Measurements from ENCODE around the gene TOMM20. TPM values are rescaled to one million over a fixed set of nuclear protein-coding genes. Genes with fewer than 3 reads are reported as not detected.

The TOMM20 gene
- total and polyA plus RNA-seq, 2 experiments from 2014 or later: 138 to 159 TPM

GRCh38 chr1:235088430-235088829 lies 40.2 kb downstream of the TOMM20 start:
- Mint-ChIP-seq H3K27me3 (ENCODE audit: insufficient read depth, low read depth, poor library complexity) (peaks cover 13% of the 10 kb centered on the region), H3K36me3 (ENCODE audit: low read depth) (no peaks in the 10 kb centered on the region), H3K9me3 (no peaks in the 10 kb centered on the region; the same call in 2 of the 3 replicates), H3K27ac (no peak overlapping the region), H3K4me3 (no peak overlapping the region), H3K4me1 (peaks cover 38% of the 10 kb centered on the region)
- TF ChIP-seq REST (IDR thresholded peaks at IDR 0.05; ENCODE audit: unreplicated experiment): no peak
- no peak overlapping the region for H2AFZ ChIP-seq
- DNase-seq (ENCODE audit: low spot score) (no peak), ATAC-seq (no peak)
- peaks cover 19% of the 10 kb centered on the region for H3K4me1 ChIP-seq (ENCODE audit: insufficient read depth)
- H3K27me3 ChIP-seq (ENCODE audit: insufficient read depth): no peaks in the 10 kb centered on the region
- no peak overlapping the region for H3K4me3 ChIP-seq
- H4K20me1 ChIP-seq (replicated peaks; ENCODE audit: insufficient read depth): no peaks in the 10 kb centered on the region
- no peaks in the 10 kb centered on the region for H3K79me2 ChIP-seq (replicated peaks; ENCODE audit: insufficient read depth)
- no peaks in the 10 kb centered on the region for H3K36me3 ChIP-seq (ENCODE audit: insufficient read depth)
- peak overlapping the region; percentile 70; the same call in 1 of the 2 replicates for H3K27ac ChIP-seq (ENCODE audit: low read depth)
- peaks cover 13% of the 10 kb centered on the region; the same call in 1 of the 2 replicates for H3F3A ChIP-seq (replicated peaks; ENCODE audit: low read depth)
- no peak overlapping the region for H3K4me2 ChIP-seq
- no peaks in the 10 kb centered on the region for H3K9me2 ChIP-seq (ENCODE audit: insufficient read depth)

GRCh38 chr1:235087906-235088305 lies 40.7 kb downstream of the TOMM20 start:
- H3K36me3 ChIP-seq (ENCODE audit: insufficient read depth): no peaks in the 10 kb centered on the region
- no peak overlapping the region for H3K27ac Mint-ChIP-seq
- no peak for DNase-seq (ENCODE audit: low spot score)
- H3K27me3 Mint-ChIP-seq (ENCODE audit: insufficient read depth, low read depth, poor library complexity): peaks cover 17% of the 10 kb centered on the region
- H4K20me1 ChIP-seq (replicated peaks; ENCODE audit: insufficient read depth): no peaks in the 10 kb centered on the region
- no peak overlapping the region for H3K4me2 ChIP-seq
- H3K27me3 ChIP-seq (ENCODE audit: insufficient read depth): no peaks in the 10 kb centered on the region
- no peaks in the 10 kb centered on the region for H3K79me2 ChIP-seq (replicated peaks; ENCODE audit: insufficient read depth)
- no peaks in the 10 kb centered on the region for H3K9me2 ChIP-seq (ENCODE audit: insufficient read depth)
- H3K4me3 ChIP-seq: no peak overlapping the region
- H3K27ac ChIP-seq (ENCODE audit: low read depth): no peak overlapping the region
- peaks cover 21% of the 10 kb centered on the region for H3K4me1 ChIP-seq (ENCODE audit: insufficient read depth)
- H3K4me1 Mint-ChIP-seq: peaks cover 40% of the 10 kb centered on the region
- H2AFZ ChIP-seq: no peak overlapping the region
- H3F3A ChIP-seq (replicated peaks; ENCODE audit: low read depth): peaks cover 15% of the 10 kb centered on the region; the same call in 1 of the 2 replicates
- no peak for ATAC-seq
- no peaks in the 10 kb centered on the region; the same call in 2 of the 3 replicates for H3K9me3 Mint-ChIP-seq
- no peaks in the 10 kb centered on the region for H3K36me3 Mint-ChIP-seq (ENCODE audit: low read depth)
- H3K4me3 Mint-ChIP-seq: no peak overlapping the region
- TF ChIP-seq NANOG (IDR thresholded peaks at IDR 0.05; ENCODE audit: borderline replicate concordance) (no peak), ZNF114 (CRISPR knock-in tag; IDR thresholded peaks at IDR 0.05) (no peak), CREB1 (CRISPR knock-in tag; IDR thresholded peaks at IDR 0.05; ENCODE audit: low read depth) (no peak), ZNF331 (CRISPR knock-in tag; IDR thresholded peaks at IDR 0.05; ENCODE audit: low read depth) (no peak), EZH2 (IDR thresholded peaks at IDR 0.05; ENCODE audit: low read depth, unreplicated experiment) (no peak), REST (IDR thresholded peaks at IDR 0.05; ENCODE audit: unreplicated experiment) (no peak), JUNB (IDR thresholded peaks at IDR 0.05; ENCODE audit: unreplicated experiment) (no peak), CTCF (conservative IDR thresholded peaks at IDR 0.05; ENCODE audit: low read depth in 2 of 2) (no peak), POLR2AphosphoS5 (IDR thresholded peaks at IDR 0.05; ENCODE audit: low read depth) (no peak), STAT1 (IDR thresholded peaks at IDR 0.05; ENCODE audit: unreplicated experiment) (no peak)
